Measurements from ENCODE around the gene PLXNA4. TPM values are rescaled to one million over a fixed set of nuclear protein-coding genes. Genes with fewer than 3 reads are reported as not detected.

The PLXNA4 gene
- polyA plus RNA-seq, 2 of the 4 experiments (the other 2 are of a cell fraction): 0.12 to 0.34 TPM

GRCh38 chr7:132424821-132425724 is 151.2 kb downstream of the PLXNA4 start:
- DNase-seq (ENCODE audit: low read depth in 1 of 2, low spot score in 1 of 2): no peak
- ChIA-PET POLR2A (no interaction called here), CTCF (no interaction called here)
- Histone ChIP-seq H3K4me2 (no peak overlapping the region), H3K4me1 (no peaks in the 10 kb centered on the region), H3K9me3 (no peaks in the 10 kb centered on the region), H3K27ac (no peak overlapping the region), H3K4me3 (no peak overlapping the region)
- TF ChIP-seq CBX8 (IDR thresholded peaks at IDR 0.05): no peak
- no peak for TF ChIP-seq FOSB (CRISPR knock-in tag; IDR thresholded peaks at IDR 0.05)
- TF ChIP-seq SREBF2 (IDR thresholded peaks at IDR 0.05): no peak
- no peak for TF ChIP-seq RNF2 (IDR thresholded peaks at IDR 0.05; ENCODE audit: borderline replicate concordance, low read depth)
- TF ChIP-seq HMGXB4 (CRISPR knock-in tag; IDR thresholded peaks at IDR 0.05; ENCODE audit: borderline replicate concordance): no peak
- no peak for TF ChIP-seq HES2 (IDR thresholded peaks at IDR 0.05)
- no peak for TF ChIP-seq RARB (CRISPR knock-in tag; IDR thresholded peaks at IDR 0.05)
- TF ChIP-seq PHF8 (IDR thresholded peaks at IDR 0.05; ENCODE audit: borderline replicate concordance, low read depth): no peak
- TF ChIP-seq ZNF302 (CRISPR knock-in tag; IDR thresholded peaks at IDR 0.05): no peak
- no peak for TF ChIP-seq TFCP2L1 (CRISPR knock-in tag; IDR thresholded peaks at IDR 0.05)
- TF ChIP-seq RAD21 (conservative IDR thresholded peaks at IDR 0.05 in 1 of 2, IDR thresholded peaks at IDR 0.05 in 1 of 2): no peak
- TF ChIP-seq HOXA7 (CRISPR knock-in tag; IDR thresholded peaks at IDR 0.05): no peak
- no peak for TF ChIP-seq EP300 (IDR thresholded peaks at IDR 0.05)
- TF ChIP-seq MYC (IDR thresholded peaks at IDR 0.05; ENCODE audit: borderline replicate concordance, low read length): no peak
- TF ChIP-seq POLR2AphosphoS2 (conservative IDR thresholded peaks at IDR 0.05; ENCODE audit: low read length): no peak
- no peak for TF ChIP-seq BHLHE40 (IDR thresholded peaks at IDR 0.05; ENCODE audit: low read depth, low read length)
- TF ChIP-seq CHD4 (IDR thresholded peaks at IDR 0.05; ENCODE audit: borderline replicate concordance): no peak
- TF ChIP-seq USF2 (IDR thresholded peaks at IDR 0.05): no peak
- TF ChIP-seq NPAS2 (CRISPR knock-in tag; IDR thresholded peaks at IDR 0.05; ENCODE audit: borderline replicate concordance): no peak
- WGBS (ENCODE audit: missing lambda C conversion rate): 50% methylated on average over 15 of the region's 15 CpGs
- no peak for FAIRE-seq
- no peak for ATAC-seq

DNA sequence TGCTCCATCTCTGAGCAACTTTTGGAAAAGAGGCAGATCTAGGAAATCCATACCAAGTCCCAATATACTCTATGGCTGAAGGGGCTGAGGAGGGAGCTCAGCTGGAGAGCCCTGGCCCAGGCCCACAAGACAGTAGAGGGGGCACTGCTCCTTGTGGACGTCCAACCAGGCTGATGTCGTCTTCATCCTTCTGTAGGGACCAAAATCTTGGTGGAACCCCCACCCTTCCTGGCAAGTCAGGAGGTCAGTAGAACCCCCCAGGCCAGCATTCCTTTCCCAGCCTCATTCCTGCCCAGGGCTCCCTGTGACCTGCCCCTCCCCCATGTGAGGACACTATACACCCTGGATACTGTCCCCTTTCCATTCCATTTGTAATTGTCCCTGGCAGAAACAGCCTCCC is 152.0 kb downstream of the PLXNA4 start:
- no peak for FAIRE-seq

More for the DNA sequence above, 152.0 kb downstream of the PLXNA4 start:
- Histone ChIP-seq H3K4me1 (no peaks in the 10 kb centered on the region), H3K9me3 (no peaks in the 10 kb centered on the region), H3K4me2 (no peak overlapping the region), H3K27ac (no peak overlapping the region), H3K4me3 (no peak overlapping the region)
- ChIA-PET POLR2A (no interaction called here), CTCF (no interaction called here)
- ATAC-seq: no peak
- DNase-seq (ENCODE audit: low read depth in 1 of 2, low spot score in 1 of 2): no peak
- WGBS (ENCODE audit: missing lambda C conversion rate): 53% methylated on average over 2 of the region's 2 CpGs
- no peak for TF ChIP-seq SREBF2 (IDR thresholded peaks at IDR 0.05)
- no peak for TF ChIP-seq EHMT2 (IDR thresholded peaks at IDR 0.05; ENCODE audit: low read depth)
- TF ChIP-seq POLR2AphosphoS2 (conservative IDR thresholded peaks at IDR 0.05; ENCODE audit: low read length): no peak
- TF ChIP-seq CEBPB (IDR thresholded peaks at IDR 0.05): no peak
- no peak for TF ChIP-seq NR3C1 (IDR thresholded peaks at IDR 0.05)
- no peak for TF ChIP-seq FOSB (CRISPR knock-in tag; IDR thresholded peaks at IDR 0.05)
- no peak for TF ChIP-seq JUN (IDR thresholded peaks at IDR 0.05)
- TF ChIP-seq TFCP2L1 (CRISPR knock-in tag; IDR thresholded peaks at IDR 0.05): no peak
- TF ChIP-seq HOXB5 (CRISPR knock-in tag; IDR thresholded peaks at IDR 0.05): no peak

Measured in A549 (cell line).